GM23248 (cell line): Measurements from ENCODE around the gene ALPK1. TPM values are rescaled to one million over a fixed set of nuclear protein-coding genes. Genes with fewer than 3 reads are reported as not detected.

Experiments used
- DNase-seq: peaks from one replicate; pipeline ENCODE4 v3.0.0-alpha.2; 2015
- H2AFZ ChIP-seq: fragments of 200-600 bp; sonication (generic); 2 replicates; pipeline ENCODE4 v1.6.1; 2016; ENCODE audit warnings: antibody characterized with exemption
- H3F3A ChIP-seq: fragments of 200-600 bp; sonication (generic); 2 replicates; pipeline ENCODE4 v1.6.1; 2016; ENCODE audit warnings: mild to moderate bottlenecking, antibody characterized with exemption, mixed run types; ENCODE audit not compliant: insufficient read depth
- H3K27ac ChIP-seq: fragments of 200-600 bp; sonication (generic); 2 replicates; pipeline ENCODE4 v1.5.1; 2016; ENCODE audit warnings: mild to moderate bottlenecking
- H3K27me3 ChIP-seq: fragments of 200-600 bp; sonication (generic); replicated peaks from 2 replicates; pipeline ENCODE4 v1.6.1; 2016; ENCODE audit warnings: mild to moderate bottlenecking; ENCODE audit not compliant: insufficient read depth
- H3K36me3 ChIP-seq: fragments of 200-600 bp; sonication (generic); 2 replicates; pipeline ENCODE4 v1.6.1; 2016; ENCODE audit warnings: low read depth, mild to moderate bottlenecking
- H3K4me1 ChIP-seq: fragments of 200-600 bp; sonication (generic); 2 replicates; pipeline ENCODE4 v1.6.1; 2016; ENCODE audit warnings: mild to moderate bottlenecking; ENCODE audit not compliant: insufficient read depth
- H3K4me2 ChIP-seq: fragments of 200-600 bp; sonication (generic); one replicate; pipeline ENCODE4 v1.6.1; 2016; ENCODE audit warnings: mild to moderate bottlenecking; ENCODE audit not compliant: unreplicated experiment
- H3K4me3 ChIP-seq: fragments of 200-600 bp; sonication (generic); 2 replicates; pipeline ENCODE4 v1.5.1; 2016; ENCODE audit warnings: mild to moderate bottlenecking
- H3K79me2 ChIP-seq: fragments of 200-600 bp; sonication (generic); 2 replicates; pipeline ENCODE4 v1.6.1; 2016; ENCODE audit warnings: mild to moderate bottlenecking; ENCODE audit not compliant: insufficient read depth
- H3K9ac ChIP-seq: fragments of 200-600 bp; sonication (generic); 2 replicates; pipeline ENCODE4 v1.6.1; 2016; ENCODE audit warnings: mild to moderate bottlenecking
- H3K9me2 ChIP-seq: fragments of 200-600 bp; sonication (generic); 2 replicates; pipeline ENCODE4 v1.6.1; 2016; ENCODE audit warnings: mixed run types, mild to moderate bottlenecking, moderate library complexity; ENCODE audit not compliant: insufficient read depth
- H3K9me3 ChIP-seq: fragments of 200-600 bp; sonication (generic); one replicate; pipeline ENCODE4 v1.6.1; 2017; ENCODE audit warnings: low read depth
- H4K20me1 ChIP-seq: fragments of 200-600 bp; sonication (generic); 2 replicates; pipeline ENCODE4 v1.6.0; 2016; ENCODE audit not compliant: insufficient read depth
- EZH2 ChIP-seq: fragments of 200-600 bp; sonication (generic); IDR thresholded peaks from 2 replicates; pipeline ENCODE4 v1.6.1; 2018; ENCODE audit warnings: antibody characterized with exemption, mild to moderate bottlenecking; ENCODE audit not compliant: insufficient read depth, poor library complexity, severe bottlenecking
- EZH2phosphoT487 ChIP-seq: fragments of 200-600 bp; sonication (generic); IDR thresholded peaks from 2 replicates; pipeline ENCODE4 v1.6.1; 2018; ENCODE audit warnings: antibody characterized with exemption, moderate library complexity, mild to moderate bottlenecking, low read depth; ENCODE audit not compliant: insufficient read depth
- WGBS, 2 experiments: methylation state at CpG; one replicate each; pipeline ENCODE4 v1.1.6; 2015 to 2017; ENCODE audit warnings: low lambda C conversion rate in 2 of 2, low coverage in 1 of 2; ENCODE audit errors: missing lambda C conversion rate in 2 of 2; 5-methylcytosine and 5-hydroxymethylcytosine counted together
- in situ Hi-C: fragments of 300-500 bp; cut with MboI; formaldehyde crosslinking; loops from 2 replicates; pipeline ENCODE4 v1.15.0; 2020
- polyA plus RNA-seq: library from polyadenylated mRNA; unstranded; fragments of >200 nt; fragmentation: Nextera tagmentation; extraction: Ambion mirVana; gene quantifications from 2 replicates; pipeline ENCODE4 v1.2.1, GENCODE V29; 2016
- total RNA-seq: library from RNA; depleted of rRNA; stranded (reverse); fragments of >200 nt; shearing (Covaris generic); gene quantifications from 2 replicates; pipeline ENCODE4 v1.2.3, GENCODE V29; 2014

ALPK1 gene
- total and polyA plus RNA-seq, 2 experiments from 2014 or later: 7.3 to 7.9 TPM

DNA sequence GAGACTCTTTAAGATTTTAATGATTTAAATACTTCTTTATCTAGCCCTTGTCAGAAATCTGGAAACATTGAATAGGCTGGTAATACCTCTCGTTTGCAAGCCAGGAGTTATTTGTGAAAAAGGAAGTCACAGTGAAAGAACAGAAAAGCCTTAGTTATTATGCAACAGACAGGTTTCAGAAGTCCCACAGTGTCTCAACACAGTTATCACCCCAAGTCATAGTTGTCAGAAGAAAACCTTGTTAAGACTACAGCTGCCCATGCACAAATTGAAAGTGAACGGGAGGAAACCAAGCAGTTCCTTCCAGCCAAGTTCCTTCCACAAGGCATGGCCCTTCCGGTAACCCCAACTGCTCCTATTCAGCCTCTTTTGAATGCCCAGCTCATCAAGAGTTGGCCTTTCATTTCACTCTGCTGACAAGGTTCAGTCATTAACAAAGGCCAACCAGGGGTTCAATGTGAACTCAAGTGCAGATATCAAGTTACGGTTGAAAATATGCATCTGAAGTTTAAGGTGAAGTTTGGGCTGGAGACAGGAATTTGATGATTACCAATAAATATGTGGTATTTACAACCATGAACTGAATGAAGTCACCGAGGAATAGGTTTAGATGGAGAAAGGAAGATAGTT lies 15.6 kb downstream of the ALPK1 start:
- H3K4me1 ChIP-seq: no peaks in the 10 kb centered on the region
- WGBS, 2 experiments: 88 to 93% methylated on average over 5 of the region's 5 CpGs
- H3K4me3 ChIP-seq: no peak overlapping the region
- H3K4me2 ChIP-seq: no peak overlapping the region
- no peak for TF ChIP-seq EZH2phosphoT487
- TF ChIP-seq EZH2: no peak
- no peaks in the 10 kb centered on the region for H3K27me3 ChIP-seq
- no peaks in the 10 kb centered on the region for H3K9me3 ChIP-seq
- DNase-seq: no peak
- H4K20me1 ChIP-seq: no peaks in the 10 kb centered on the region
- no peaks in the 10 kb centered on the region for H3K36me3 ChIP-seq
- in situ Hi-C loops: no loop called here
- no peaks in the 10 kb centered on the region for H3K79me2 ChIP-seq
- no peak overlapping the region for H3K9ac ChIP-seq
- no peak overlapping the region for H3K27ac ChIP-seq
- H2AFZ ChIP-seq: no peak overlapping the region
- H3F3A ChIP-seq: no peaks in the 10 kb centered on the region
- H3K9me2 ChIP-seq: 0 out of 2 replicates have a peak, but pooled peaks cover 2% of the 10 kb centered on the region

DNA sequence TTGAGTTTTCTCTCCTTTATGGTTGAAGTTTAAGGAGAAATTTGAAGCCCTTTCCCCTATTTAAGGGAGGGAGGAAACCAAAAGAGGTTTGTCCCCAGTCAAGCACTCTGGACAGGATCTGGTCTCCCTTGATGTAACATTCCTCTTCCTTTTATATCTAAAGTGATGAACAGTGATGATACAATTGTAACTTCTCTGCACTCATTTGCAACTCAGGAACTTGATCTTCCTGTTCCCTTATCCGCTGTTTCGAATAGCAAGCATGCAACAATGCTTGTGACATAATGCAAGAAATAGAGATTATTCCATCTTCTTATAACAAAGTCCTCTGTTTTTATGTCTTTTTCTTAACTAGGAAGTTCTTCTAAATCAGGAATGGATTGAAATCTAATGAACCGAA lies 18.3 kb downstream of the ALPK1 start:
- H3K27me3 ChIP-seq: no peaks in the 10 kb centered on the region
- no peak for DNase-seq
- TF ChIP-seq EZH2 (no peak), EZH2phosphoT487 (no peak)
- no peaks in the 10 kb centered on the region for H3K79me2 ChIP-seq
- H3K4me1 ChIP-seq: no peaks in the 10 kb centered on the region
- no peaks in the 10 kb centered on the region for H4K20me1 ChIP-seq
- H2AFZ ChIP-seq: no peak overlapping the region
- in situ Hi-C loops: no loop called here
- H3K4me2 ChIP-seq: no peak overlapping the region
- no peak overlapping the region for H3K4me3 ChIP-seq
- 0 out of 2 replicates have a peak, but pooled peaks cover 2% of the 10 kb centered on the region for H3K9me2 ChIP-seq
- H3K9ac ChIP-seq: no peak overlapping the region
- WGBS, 2 experiments: 97 to 99% methylated on average over 3 of the region's 3 CpGs
- no peaks in the 10 kb centered on the region for H3F3A ChIP-seq
- H3K36me3 ChIP-seq: no peaks in the 10 kb centered on the region
- no peaks in the 10 kb centered on the region for H3K9me3 ChIP-seq
- H3K27ac ChIP-seq: no peak overlapping the region

- no peak overlapping the region for H3K9ac ChIP-seq
- DNase-seq: no peak
- no peaks in the 10 kb centered on the region for H4K20me1 ChIP-seq
- WGBS, 2 experiments: 77 to 82% methylated on average over 2 of the region's 2 CpGs
- no peaks in the 10 kb centered on the region for H3F3A ChIP-seq
- H3K9me3 ChIP-seq: no peaks in the 10 kb centered on the region
- H3K27ac ChIP-seq: no peak overlapping the region
- H3K4me3 ChIP-seq: no peak overlapping the region
- H3K9me2 ChIP-seq: 0 out of 2 replicates have a peak, but pooled peaks cover 2% of the 10 kb centered on the region
- H3K27me3 ChIP-seq: no peaks in the 10 kb centered on the region
- H3K36me3 ChIP-seq: no peaks in the 10 kb centered on the region
- H2AFZ ChIP-seq: no peak overlapping the region
- no peaks in the 10 kb centered on the region for H3K4me1 ChIP-seq
- in situ Hi-C loops: no loop called here
- no peak for TF ChIP-seq EZH2phosphoT487
- no peak for TF ChIP-seq EZH2
- H3K4me2 ChIP-seq: no peak overlapping the region
- H3K79me2 ChIP-seq: no peaks in the 10 kb centered on the region
Observed at GRCh38 chr4:112316360-112316759, 19.2 kb downstream of the ALPK1 start.

DNA sequence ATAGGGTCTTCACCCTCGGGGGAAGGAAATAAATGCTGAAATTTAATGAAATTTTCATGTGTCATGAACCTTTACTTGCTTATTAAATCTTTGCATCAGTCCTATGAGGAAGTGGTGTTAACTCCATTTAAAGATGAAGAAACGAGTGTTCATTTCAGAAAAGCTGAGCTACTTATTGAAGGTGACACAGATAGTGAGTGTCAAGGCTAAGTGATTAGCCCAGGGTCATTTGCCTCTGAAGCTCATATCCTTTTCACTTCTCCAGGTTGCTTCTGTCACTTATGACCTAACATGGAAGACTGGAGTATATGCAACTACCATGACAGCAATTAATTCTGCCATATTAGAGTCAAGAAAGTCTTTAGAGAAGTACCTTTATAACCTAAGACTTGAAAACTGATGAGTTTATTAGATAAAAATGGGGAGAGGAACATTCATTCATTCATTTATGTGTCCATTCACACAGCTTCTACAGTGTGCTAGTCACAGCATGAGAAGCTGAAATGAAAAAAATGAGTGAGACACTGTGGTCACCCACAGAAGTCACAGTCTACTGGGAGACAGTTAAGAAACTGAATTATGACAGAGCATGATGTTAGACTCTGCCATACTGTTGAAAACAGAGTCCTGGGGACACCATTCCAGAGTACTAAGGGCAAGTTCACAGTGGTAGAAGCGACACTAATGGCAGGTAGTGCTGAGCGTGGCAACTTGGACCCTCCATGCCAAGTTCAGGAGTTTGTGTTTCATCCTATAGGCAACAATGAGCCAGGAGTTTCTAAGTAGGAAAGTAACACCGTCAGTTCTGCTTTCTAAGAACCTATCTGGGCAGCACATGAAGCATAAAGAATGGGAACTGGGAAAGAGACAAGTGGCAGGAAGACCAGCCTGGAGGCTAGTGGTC lies 21.3 kb downstream of the ALPK1 start:
- in situ Hi-C loops: no loop called here

More for the DNA sequence above, 21.3 kb downstream of the ALPK1 start:
- Histone ChIP-seq H3K27me3 (no peaks in the 10 kb centered on the region), H3K4me1 (no peaks in the 10 kb centered on the region), H3K79me2 (no peaks in the 10 kb centered on the region), H3F3A (no peaks in the 10 kb centered on the region), H4K20me1 (no peaks in the 10 kb centered on the region), H3K9me3 (no peaks in the 10 kb centered on the region), H2AFZ (no peak overlapping the region), H3K9me2 (0 out of 2 replicates have a peak, but pooled peaks cover 2% of the 10 kb centered on the region), H3K4me2 (no peak overlapping the region), H3K36me3 (no peaks in the 10 kb centered on the region), H3K27ac (no peak overlapping the region), H3K4me3 (no peak overlapping the region), H3K9ac (no peak overlapping the region)
- WGBS, 2 experiments: 74 to 81% methylated on average over 5 of the region's 5 CpGs
- TF ChIP-seq EZH2phosphoT487: no peak
- TF ChIP-seq EZH2: no peak
- no peak for DNase-seq
